Endothelial cell of umbilical vein (primary cell): ENCODE results near the gene CASP6. TPM values are rescaled to one million over a fixed set of nuclear protein-coding genes. Genes with fewer than 3 reads are reported as not detected.

ENCODE experiments used
- BruUV-seq: library from RNA; stranded (reverse); fragments of 400-500 nt; replicated peaks from 2 replicates; lab custom pipeline; 2021; lab: Mats Ljungman, UMichigan
- CTCF ChIA-PET: fragments of 300-600, 350-600 bp; sonication (Branson Sonifier 250); formaldehyde crosslinking; loops from one replicate; lab custom pipeline; 2021; ENCODE audit warnings: antibody characterized with exemption, inconsistent platforms; lab: Charles Lee
- POLR2A ChIA-PET: fragments of 300-600, 350-600 bp; sonication (Branson Sonifier 250); formaldehyde crosslinking; loops from one replicate; lab custom pipeline; 2021; ENCODE audit warnings: antibody characterized with exemption, inconsistent platforms; lab: Charles Lee
- DNase-seq: peaks from one replicate; pipeline ENCODE4 v3.0.0-alpha.2; 2011; ENCODE audit warnings: low read depth, low spot score
- FAIRE-seq: peaks from 2 replicates; lab custom pipeline; 2011; peaks lifted over from hg19 to GRCh38; lab: Jason Lieb, UNC
- H2AFZ ChIP-seq: 2 replicates; pipeline ENCODE4 v1.6.0; 2012; ENCODE audit warnings: low read depth, low read length, control low read depth, inconsistent platforms
- H3K27ac ChIP-seq: 2 replicates; pipeline ENCODE4 v1.5.1; 2011; ENCODE audit warnings: low read depth, mild to moderate bottlenecking, control low read depth, low read length, moderate library complexity; ENCODE audit not compliant: insufficient read depth
- H3K27me3 ChIP-seq, 2 experiments: 2 replicates each; pipeline versions ENCODE4 v1.6.0 to v1.6.1; 2011; ENCODE audit warnings: low read length in 2 of 2, mixed read lengths in 1 of 2; ENCODE audit not compliant: control insufficient read depth in 2 of 2, insufficient read depth in 2 of 2
- H3K36me3 ChIP-seq, 2 experiments: 2 replicates in 1 of 2; 3 replicates in 1 of 2; pipeline ENCODE4 v1.5.1; 2011; ENCODE audit warnings: low read length in 2 of 2, mild to moderate bottlenecking in 1 of 2, moderate library complexity in 1 of 2; ENCODE audit not compliant: control insufficient read depth in 2 of 2, insufficient read depth in 2 of 2; ENCODE audit errors: extremely low read depth in 1 of 2
- H3K4me1 ChIP-seq: 3 replicates; pipeline ENCODE4 v1.5.1; 2011; ENCODE audit warnings: mild to moderate bottlenecking, low read length; ENCODE audit not compliant: control insufficient read depth, insufficient read depth; ENCODE audit errors: extremely low read depth
- H3K4me2 ChIP-seq: 2 replicates; pipeline ENCODE4 v1.6.1; 2011; ENCODE audit warnings: low read length, control low read depth, mixed read lengths; ENCODE audit not compliant: insufficient read depth
- H3K4me3 ChIP-seq, 3 experiments: fragments of 200-600 bp in 1 of 3; sonication (generic), shearing (Covaris generic) in 1 of 3; replicated peaks in 1 of 3; 2 replicates each; pipeline ENCODE4 v1.5.1; 2011 to 2016; ENCODE audit warnings: control low read depth in 3 of 3, low read length in 3 of 3, mild to moderate bottlenecking in 2 of 3, inconsistent platforms in 1 of 3, low read depth in 1 of 3, moderate library complexity in 1 of 3; ENCODE audit not compliant: insufficient read depth in 1 of 3
- H3K79me2 ChIP-seq: 2 replicates; pipeline ENCODE4 v1.6.0; 2012; ENCODE audit warnings: low read length, inconsistent platforms; ENCODE audit not compliant: control insufficient read depth, insufficient read depth
- H3K9ac ChIP-seq: replicated peaks from 2 replicates; pipeline ENCODE3; 2011; ENCODE audit warnings: low read length, control low read depth; ENCODE audit not compliant: insufficient read depth; ENCODE audit errors: extremely low read depth
- H3K9me1 ChIP-seq: replicated peaks from 3 replicates; pipeline ENCODE4 v1.6.0; 2011; ENCODE audit warnings: mild to moderate bottlenecking, low read length; ENCODE audit not compliant: control insufficient read depth, insufficient read depth; ENCODE audit errors: extremely low read depth
- H3K9me3 ChIP-seq: replicated peaks from 2 replicates; pipeline ENCODE4 v1.5.1; 2012; ENCODE audit warnings: low read length, inconsistent platforms; ENCODE audit not compliant: control insufficient read depth, insufficient read depth
- H4K20me1 ChIP-seq: replicated peaks from 2 replicates; pipeline ENCODE3; 2011; ENCODE audit warnings: mild to moderate bottlenecking, low read length; ENCODE audit not compliant: control insufficient read depth, insufficient read depth; ENCODE audit errors: extremely low read depth
- CTCF ChIP-seq, 2 donors: IDR thresholded peaks; 1 replicate in 1 of 2; 2 replicates in 1 of 2; pipeline ENCODE4 v1.5.1; 2011; ENCODE audit warnings: low read length in 2 of 2, mild to moderate bottlenecking in 2 of 2, moderate library complexity in 2 of 2, control low read depth in 1 of 2, inconsistent platforms in 1 of 2, low read depth in 1 of 2; ENCODE audit not compliant: insufficient read depth in 1 of 2; ENCODE audit errors: extremely low read depth in 1 of 2
- EZH2 ChIP-seq: IDR thresholded peaks from 2 replicates; pipeline ENCODE4 v1.6.1; 2012; ENCODE audit warnings: borderline replicate concordance, low read depth, mild to moderate bottlenecking, moderate library complexity, low read length, inconsistent platforms; ENCODE audit not compliant: severe bottlenecking
- FOS ChIP-seq: IDR thresholded peaks from 2 replicates; pipeline ENCODE4 v1.6.1; 2011; ENCODE audit warnings: mild to moderate bottlenecking, low read length, moderate library complexity, borderline replicate concordance; ENCODE audit not compliant: insufficient read depth
- GATA2 ChIP-seq: IDR thresholded peaks from 2 replicates; pipeline ENCODE4 v1.7.0; 2011; ENCODE audit warnings: low read depth, mild to moderate bottlenecking, moderate library complexity, mixed read lengths, low read length; ENCODE audit not compliant: insufficient read length, insufficient read depth
- JUN ChIP-seq: IDR thresholded peaks from 2 replicates; pipeline ENCODE4 v1.6.1; 2011; ENCODE audit warnings: borderline replicate concordance, low read depth; ENCODE audit not compliant: insufficient read length, insufficient read depth
- MAX ChIP-seq: IDR thresholded peaks from 2 replicates; pipeline ENCODE4 v1.6.1; 2011; ENCODE audit not compliant: insufficient read depth, insufficient read length
- MYC ChIP-seq: IDR thresholded peaks from one replicate; pipeline ENCODE4 v1.6.1; 2011; ENCODE audit warnings: mild to moderate bottlenecking, low read depth, low read length
- POLR2A ChIP-seq: IDR thresholded peaks from 2 replicates; pipeline ENCODE4 v1.6.1; 2012; ENCODE audit warnings: low read depth, mild to moderate bottlenecking, control low read depth, low read length
- POLR2AphosphoS5 ChIP-seq: IDR thresholded peaks from 2 replicates; pipeline ENCODE4 v1.6.1; 2012; ENCODE audit warnings: low read depth, mild to moderate bottlenecking, control low read depth, low read length, moderate library complexity; ENCODE audit not compliant: insufficient read depth
- dilution Hi-C: fragments of 300-500 bp; cut with MboI; formaldehyde crosslinking; loops from one replicate; pipeline ENCODE4 v1.15.0; 2019; ENCODE audit warnings: low sequenced_read_pairs; ENCODE audit not compliant: extremely low pct_ligation_motif_present
- intact Hi-C: fragments of 100-400 bp; cut with micrococcal nuclease; formaldehyde crosslinking; loops from one replicate; pipeline ENCODE4 v1.10.0; 2022
- polyA plus RNA-seq, 4 experiments: library from polyadenylated mRNA; depleted of rRNA in 3 of 4; stranded (reverse) in 3 of 4; unstranded in 1 of 4; fragments of >200 nt; gene quantifications; 2 replicates each; pipeline versions ENCODE4 v1.2.1 to v1.2.3, GENCODE V29; 2011 to 2012; ENCODE audit warnings: missing spikeins in 1 of 4
- total RNA-seq: library from RNA; stranded (reverse); gene quantifications from 2 replicates; pipeline ENCODE4 v1.2.3, GENCODE V29; 2021

CASP6 gene
- total and polyA plus RNA-seq, 2 donors (not counting 3 experiments of a cell fraction or from before 2014, with no cell fraction given): 35.4 to 52.1 TPM

- H3K9me3 ChIP-seq: no peaks in the 10 kb centered on the region
- ChIA-PET CTCF (no interaction called here), POLR2A (no interaction called here)
- no peak overlapping the region for H3K27ac ChIP-seq
- H3K79me2 ChIP-seq: no peaks in the 10 kb centered on the region
- intact Hi-C loops: no loop called here
- no peaks in the 10 kb centered on the region for H3K27me3 ChIP-seq
- no peak overlapping the region for H2AFZ ChIP-seq
- DNase-seq (no peak), FAIRE-seq (no peak)
- no peak for TF ChIP-seq CTCF (IDR thresholded peaks at IDR 0.05; ENCODE audit: extremely low read depth in 1 of 2, insufficient read depth in 1 of 2, low read depth in 1 of 2, low read length in 2 of 2)
- no peak for TF ChIP-seq MYC
- TF ChIP-seq MAX: no peak
- TF ChIP-seq FOS: no peak
- TF ChIP-seq JUN: no peak
- TF ChIP-seq POLR2AphosphoS5: no peak
- no peak for TF ChIP-seq EZH2
- no peak for TF ChIP-seq GATA2
- no peak for TF ChIP-seq POLR2A
- H3K4me1 ChIP-seq: no peaks in the 10 kb centered on the region
- dilution Hi-C loops: no loop called here
- no peak overlapping the region for H3K4me3 ChIP-seq
- no peaks in the 10 kb centered on the region for H3K9me1 ChIP-seq
- no peak overlapping the region for H3K9ac ChIP-seq
- no peaks in the 10 kb centered on the region for H4K20me1 ChIP-seq
- BruUV-seq: no TSS peak
- no peaks in the 10 kb centered on the region for H3K36me3 ChIP-seq
- no peak overlapping the region for H3K4me2 ChIP-seq
These were observed 36.3 kb upstream of the CASP6 start for GRCh38 chr4:109739547-109739946.
